Measurements from ENCODE around the gene HOXB2. TPM values are rescaled to one million over a fixed set of nuclear protein-coding genes. Genes with fewer than 3 reads are reported as not detected.
A peak's percentile ranks its signal among the peaks of the same experiment; 100 is the strongest.

The HOXB2 gene
- total and polyA plus RNA-seq, 9 of the 15 experiments (the other 6 are each of a cell fraction or from before 2014, with no cell fraction given) = 2.1 to 97.7 (median 21.2) TPM

DNA sequence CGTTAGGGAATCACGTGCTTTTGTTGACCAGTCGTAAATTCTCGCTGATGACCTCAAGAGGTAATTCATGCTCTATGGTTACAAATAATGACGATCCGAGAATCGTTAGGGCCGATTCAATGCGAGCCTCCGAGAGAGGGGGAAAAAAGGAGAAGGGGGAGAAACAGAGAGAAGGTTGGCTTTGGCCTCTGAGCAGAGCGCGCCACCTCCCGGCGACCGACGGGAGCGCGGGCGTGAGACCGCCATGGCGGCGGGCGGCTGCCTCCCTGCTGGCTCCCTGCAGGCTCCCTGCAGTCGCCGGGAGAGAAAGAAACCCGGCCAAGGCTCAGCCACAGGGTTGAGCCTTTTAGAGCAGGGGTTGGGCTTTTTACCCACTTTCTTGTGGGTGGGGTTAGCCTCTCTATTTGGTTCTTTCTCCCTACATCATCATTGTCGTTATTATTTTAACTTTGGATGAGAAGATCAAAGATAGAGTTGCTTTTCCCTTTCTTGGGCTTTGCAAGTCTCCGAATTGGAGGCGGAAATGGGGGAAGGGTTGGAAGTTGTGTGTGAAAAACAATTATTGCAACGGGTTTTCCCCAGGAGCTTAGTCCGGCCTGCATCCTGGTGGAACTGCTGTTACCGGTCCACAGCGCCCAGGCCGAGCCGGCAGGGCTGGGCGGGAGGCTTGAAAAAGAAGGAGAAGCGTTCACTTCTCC lies 49.1 kb upstream of the HOXB2 start (continued):
- TF ChIP-seq, protein P1, sequence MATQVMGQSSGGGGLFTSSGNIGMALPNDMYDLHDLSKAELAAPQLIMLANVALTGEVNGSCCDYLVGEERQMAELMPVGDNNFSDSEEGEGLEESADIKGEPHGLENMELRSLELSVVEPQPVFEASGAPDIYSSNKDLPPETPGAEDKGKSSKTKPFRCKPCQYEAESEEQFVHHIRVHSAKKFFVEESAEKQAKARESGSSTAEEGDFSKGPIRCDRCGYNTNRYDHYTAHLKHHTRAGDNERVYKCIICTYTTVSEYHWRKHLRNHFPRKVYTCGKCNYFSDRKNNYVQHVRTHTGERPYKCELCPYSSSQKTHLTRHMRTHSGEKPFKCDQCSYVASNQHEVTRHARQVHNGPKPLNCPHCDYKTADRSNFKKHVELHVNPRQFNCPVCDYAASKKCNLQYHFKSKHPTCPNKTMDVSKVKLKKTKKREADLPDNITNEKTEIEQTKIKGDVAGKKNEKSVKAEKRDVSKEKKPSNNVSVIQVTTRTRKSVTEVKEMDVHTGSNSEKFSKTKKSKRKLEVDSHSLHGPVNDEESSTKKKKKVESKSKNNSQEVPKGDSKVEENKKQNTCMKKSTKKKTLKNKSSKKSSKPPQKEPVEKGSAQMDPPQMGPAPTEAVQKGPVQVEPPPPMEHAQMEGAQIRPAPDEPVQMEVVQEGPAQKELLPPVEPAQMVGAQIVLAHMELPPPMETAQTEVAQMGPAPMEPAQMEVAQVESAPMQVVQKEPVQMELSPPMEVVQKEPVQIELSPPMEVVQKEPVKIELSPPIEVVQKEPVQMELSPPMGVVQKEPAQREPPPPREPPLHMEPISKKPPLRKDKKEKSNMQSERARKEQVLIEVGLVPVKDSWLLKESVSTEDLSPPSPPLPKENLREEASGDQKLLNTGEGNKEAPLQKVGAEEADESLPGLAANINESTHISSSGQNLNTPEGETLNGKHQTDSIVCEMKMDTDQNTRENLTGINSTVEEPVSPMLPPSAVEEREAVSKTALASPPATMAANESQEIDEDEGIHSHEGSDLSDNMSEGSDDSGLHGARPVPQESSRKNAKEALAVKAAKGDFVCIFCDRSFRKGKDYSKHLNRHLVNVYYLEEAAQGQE (IDR thresholded peaks at IDR 0.05; ENCODE audit: borderline replicate concordance) = peak; percentile 90
- TF ChIP-seq, protein P1 (CRISPR knock-in tag; IDR thresholded peaks at IDR 0.05; ENCODE audit: low read depth) = no peak
- no peak for TF ChIP-seq TAF7 (tag; IDR thresholded peaks at IDR 0.05)
- TF ChIP-seq, protein P2, sequence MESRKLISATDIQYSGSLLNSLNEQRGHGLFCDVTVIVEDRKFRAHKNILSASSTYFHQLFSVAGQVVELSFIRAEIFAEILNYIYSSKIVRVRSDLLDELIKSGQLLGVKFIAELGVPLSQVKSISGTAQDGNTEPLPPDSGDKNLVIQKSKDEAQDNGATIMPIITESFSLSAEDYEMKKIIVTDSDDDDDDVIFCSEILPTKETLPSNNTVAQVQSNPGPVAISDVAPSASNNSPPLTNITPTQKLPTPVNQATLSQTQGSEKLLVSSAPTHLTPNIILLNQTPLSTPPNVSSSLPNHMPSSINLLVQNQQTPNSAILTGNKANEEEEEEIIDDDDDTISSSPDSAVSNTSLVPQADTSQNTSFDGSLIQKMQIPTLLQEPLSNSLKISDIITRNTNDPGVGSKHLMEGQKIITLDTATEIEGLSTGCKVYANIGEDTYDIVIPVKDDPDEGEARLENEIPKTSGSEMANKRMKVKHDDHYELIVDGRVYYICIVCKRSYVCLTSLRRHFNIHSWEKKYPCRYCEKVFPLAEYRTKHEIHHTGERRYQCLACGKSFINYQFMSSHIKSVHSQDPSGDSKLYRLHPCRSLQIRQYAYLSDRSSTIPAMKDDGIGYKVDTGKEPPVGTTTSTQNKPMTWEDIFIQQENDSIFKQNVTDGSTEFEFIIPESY (CRISPR knock-in tag; IDR thresholded peaks at IDR 0.05) = peak; percentile 97
- no peak for TF ChIP-seq RBM17 (IDR thresholded peaks at IDR 0.05; ENCODE audit: borderline replicate concordance, low read depth, low read length)
- peak in 1 of 2 experiments; percentile 80; a peak in 2 of 4 replicates for TF ChIP-seq MAZ (CRISPR knock-in tag; conservative IDR thresholded peaks at IDR 0.05 in 1 of 2, IDR thresholded peaks at IDR 0.05 in 1 of 2)
- TF ChIP-seq, protein P3, sequence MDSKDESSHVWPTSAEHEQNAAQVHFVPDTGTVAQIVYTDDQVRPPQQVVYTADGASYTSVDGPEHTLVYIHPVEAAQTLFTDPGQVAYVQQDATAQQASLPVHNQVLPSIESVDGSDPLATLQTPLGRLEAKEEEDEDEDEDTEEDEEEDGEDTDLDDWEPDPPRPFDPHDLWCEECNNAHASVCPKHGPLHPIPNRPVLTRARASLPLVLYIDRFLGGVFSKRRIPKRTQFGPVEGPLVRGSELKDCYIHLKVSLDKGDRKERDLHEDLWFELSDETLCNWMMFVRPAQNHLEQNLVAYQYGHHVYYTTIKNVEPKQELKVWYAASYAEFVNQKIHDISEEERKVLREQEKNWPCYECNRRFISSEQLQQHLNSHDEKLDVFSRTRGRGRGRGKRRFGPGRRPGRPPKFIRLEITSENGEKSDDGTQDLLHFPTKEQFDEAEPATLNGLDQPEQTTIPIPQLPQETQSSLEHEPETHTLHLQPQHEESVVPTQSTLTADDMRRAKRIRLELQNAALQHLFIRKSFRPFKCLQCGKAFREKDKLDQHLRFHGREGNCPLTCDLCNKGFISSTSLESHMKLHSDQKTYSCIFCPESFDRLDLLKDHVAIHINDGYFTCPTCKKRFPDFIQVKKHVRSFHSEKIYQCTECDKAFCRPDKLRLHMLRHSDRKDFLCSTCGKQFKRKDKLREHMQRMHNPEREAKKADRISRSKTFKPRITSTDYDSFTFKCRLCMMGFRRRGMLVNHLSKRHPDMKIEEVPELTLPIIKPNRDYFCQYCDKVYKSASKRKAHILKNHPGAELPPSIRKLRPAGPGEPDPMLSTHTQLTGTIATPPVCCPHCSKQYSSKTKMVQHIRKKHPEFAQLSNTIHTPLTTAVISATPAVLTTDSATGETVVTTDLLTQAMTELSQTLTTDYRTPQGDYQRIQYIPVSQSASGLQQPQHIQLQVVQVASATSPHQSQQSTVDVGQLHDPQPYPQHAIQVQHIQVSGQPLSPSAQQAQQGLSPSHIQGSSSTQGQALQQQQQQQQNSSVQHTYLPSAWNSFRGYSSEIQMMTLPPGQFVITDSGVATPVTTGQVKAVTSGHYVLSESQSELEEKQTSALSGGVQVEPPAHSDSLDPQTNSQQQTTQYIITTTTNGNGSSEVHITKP (IDR thresholded peaks at IDR 0.05; ENCODE audit: partially characterized antibody) = peak; percentile 65
- TF ChIP-seq RAD21 (CRISPR knock-in tag; conservative IDR thresholded peaks at IDR 0.05 in 1 of 2, IDR thresholded peaks at IDR 0.05 in 1 of 2) = peak; percentile 73 to 95
- 0 out of 2 replicates have a peak, but pooled peaks have one; percentile 28 for TF ChIP-seq JUND (IDR thresholded peaks at IDR 0.05; ENCODE audit: borderline replicate concordance, low read depth, low read length)
- no peak for TF ChIP-seq JUND (tag; IDR thresholded peaks at IDR 0.05; ENCODE audit: borderline replicate concordance, low read depth, low read length)
